Neural progenitor cell (in vitro differentiated cells): Measurements from ENCODE around the gene B3GALT5. TPM values are rescaled to one million over a fixed set of nuclear protein-coding genes. Genes with fewer than 3 reads are reported as not detected.
A peak's percentile ranks its signal among the peaks of the same experiment; 100 is the strongest.

ENCODE experiments used
- DNase-seq: peaks from one replicate; pipeline ENCODE4 v3.0.0-alpha.2; 2016; ENCODE audit warnings: low spot score
- H2AFZ ChIP-seq: fragments of 200-600 bp; sonication (generic); replicated peaks from 2 replicates; pipeline ENCODE4 v1.6.1; 2016; ENCODE audit warnings: antibody characterized with exemption
- H3F3A ChIP-seq: fragments of 200-600 bp; sonication (generic); 2 replicates; pipeline ENCODE4 v1.6.1; 2016; ENCODE audit warnings: antibody characterized with exemption, low read depth
- H3K27ac ChIP-seq: fragments of 200-600 bp; sonication (generic); 2 replicates; pipeline ENCODE4 v1.5.1; 2016; ENCODE audit warnings: mild to moderate bottlenecking
- H3K27me3 ChIP-seq: fragments of 200-600 bp; sonication (generic); 2 replicates; pipeline ENCODE4 v1.6.1; 2016; ENCODE audit warnings: mild to moderate bottlenecking, moderate library complexity
- H3K36me3 ChIP-seq: fragments of 200-600 bp; sonication (generic); 2 replicates; pipeline ENCODE4 v1.5.1; 2016
- H3K4me1 ChIP-seq: fragments of 200-600 bp; sonication (generic); 2 replicates; pipeline ENCODE4 v1.6.1; 2016; ENCODE audit warnings: mixed run types
- H3K4me2 ChIP-seq: fragments of 200-600 bp; sonication (generic); 2 replicates; pipeline ENCODE4 v1.6.1; 2016
- H3K4me3 ChIP-seq: fragments of 200-600 bp; sonication (generic); 2 replicates; pipeline ENCODE4 v1.5.1; 2016
- H3K79me2 ChIP-seq: fragments of 200-600 bp; sonication (generic); 2 replicates; pipeline ENCODE4 v1.6.1; 2016; ENCODE audit warnings: low read depth
- H3K9ac ChIP-seq: fragments of 200-600 bp; sonication (generic); 2 replicates; pipeline ENCODE4 v1.6.1; 2016
- H3K9me3 ChIP-seq: fragments of 200-600 bp; sonication (generic); 2 replicates; pipeline ENCODE4 v1.5.1; 2016; ENCODE audit warnings: low read depth
- H4K20me1 ChIP-seq: fragments of 200-600 bp; sonication (generic); 2 replicates; pipeline ENCODE4 v1.6.1; 2016; ENCODE audit warnings: low read depth
- H3K27ac Mint-ChIP-seq: 3 replicates; pipeline ENCODE4 v1.8.0; 2021; ENCODE audit warnings: mixed read lengths
- H3K27me3 Mint-ChIP-seq: 2 replicates; pipeline ENCODE4 v1.8.0; 2022; ENCODE audit warnings: low read depth, mild to moderate bottlenecking, inconsistent platforms, moderate library complexity, mixed read lengths; ENCODE audit not compliant: insufficient read depth
- H3K36me3 Mint-ChIP-seq: 3 replicates; pipeline ENCODE4 v1.8.0; 2021; ENCODE audit warnings: mixed read lengths
- H3K4me1 Mint-ChIP-seq: 3 replicates; pipeline ENCODE4 v1.8.0; 2021; ENCODE audit warnings: mixed read lengths
- H3K4me3 Mint-ChIP-seq: 3 replicates; pipeline ENCODE4 v1.8.0; 2021; ENCODE audit warnings: mild to moderate bottlenecking, moderate library complexity, mixed read lengths
- H3K9me3 Mint-ChIP-seq: 3 replicates; pipeline ENCODE4 v1.8.0; 2020; ENCODE audit warnings: mixed read lengths
- CTCF ChIP-seq: fragments of 200-600 bp; sonication (generic); IDR thresholded peaks from 2 replicates; pipeline ENCODE4 v1.5.1; 2017; ENCODE audit warnings: antibody characterized with exemption, mild to moderate bottlenecking
- EZH2 ChIP-seq: fragments of 200-600 bp; sonication (generic); IDR thresholded peaks from 2 replicates; pipeline ENCODE4 v1.6.1; 2017; ENCODE audit warnings: antibody characterized with exemption, mild to moderate bottlenecking, moderate library complexity
- EZH2phosphoT487 ChIP-seq: fragments of 200-600 bp; sonication (generic); IDR thresholded peaks from 2 replicates; pipeline ENCODE4 v1.6.1; 2017; ENCODE audit warnings: antibody characterized with exemption
- total RNA-seq: library from RNA; depleted of rRNA; stranded (reverse); fragments of >200 nt; gene quantifications from 2 replicates; pipeline ENCODE4 v1.2.3, GENCODE V29; 2015; ENCODE audit warnings: low replicate concordance

B3GALT5 gene
- total RNA-seq, 1 donor from 2014 or later = 1.3 TPM

GRCh38 chr21:39673163-39673562 lies 60.4 kb downstream of the B3GALT5 start:
- Histone ChIP-seq H3K79me2 (no peaks in the 10 kb centered on the region), H3K4me3 (no peak overlapping the region), H3K36me3 (no peaks in the 10 kb centered on the region), H2AFZ (no peak overlapping the region), H3K9me3 (no peaks in the 10 kb centered on the region), H3F3A (no peaks in the 10 kb centered on the region), H3K27me3 (no peaks in the 10 kb centered on the region), H3K4me2 (no peak overlapping the region), H4K20me1 (no peaks in the 10 kb centered on the region), H3K27ac (no peak overlapping the region), H3K9ac (no peak overlapping the region), H3K4me1 (no peaks in the 10 kb centered on the region)
- DNase-seq = no peak
- Mint-ChIP-seq H3K27me3 (peaks cover 7% of the 10 kb centered on the region), H3K27ac (peak overlapping the region; percentile 26), H3K4me3 (no peak overlapping the region), H3K4me1 (peaks cover 18% of the 10 kb centered on the region), H3K36me3 (no peaks in the 10 kb centered on the region), H3K9me3 (no peaks in the 10 kb centered on the region)
- TF ChIP-seq EZH2 (no peak), EZH2phosphoT487 (no peak), CTCF (no peak)

- Histone ChIP-seq H4K20me1 (no peaks in the 10 kb centered on the region), H3K36me3 (no peaks in the 10 kb centered on the region), H3K79me2 (no peaks in the 10 kb centered on the region), H3K9ac (no peak overlapping the region), H2AFZ (no peak overlapping the region), H3F3A (no peaks in the 10 kb centered on the region), H3K27me3 (no peaks in the 10 kb centered on the region), H3K4me2 (no peak overlapping the region), H3K9me3 (no peaks in the 10 kb centered on the region), H3K27ac (no peak overlapping the region), H3K4me1 (no peaks in the 10 kb centered on the region), H3K4me3 (no peak overlapping the region)
- TF ChIP-seq CTCF (no peak), EZH2 (no peak), EZH2phosphoT487 (no peak)
- H3K27ac Mint-ChIP-seq = peak overlapping the region; percentile 22
- no peaks in the 10 kb centered on the region for H3K36me3 Mint-ChIP-seq
- no peak for DNase-seq
- peaks cover 7% of the 10 kb centered on the region for H3K27me3 Mint-ChIP-seq
- no peaks in the 10 kb centered on the region for H3K9me3 Mint-ChIP-seq
- H3K4me3 Mint-ChIP-seq = no peak overlapping the region
- peaks cover 18% of the 10 kb centered on the region for H3K4me1 Mint-ChIP-seq
Measured at GRCh38 chr21:39673736-39674135, 61.0 kb downstream of the B3GALT5 start.

- Histone ChIP-seq H3K27ac (no peak overlapping the region), H4K20me1 (no peaks in the 10 kb centered on the region), H3K79me2 (no peaks in the 10 kb centered on the region), H3K36me3 (no peaks in the 10 kb centered on the region), H3K27me3 (no peaks in the 10 kb centered on the region), H2AFZ (no peak overlapping the region), H3K4me3 (no peak overlapping the region), H3K9ac (no peak overlapping the region), H3F3A (no peaks in the 10 kb centered on the region), H3K9me3 (no peaks in the 10 kb centered on the region), H3K4me2 (no peak overlapping the region), H3K4me1 (no peaks in the 10 kb centered on the region)
- Mint-ChIP-seq H3K27ac (peak overlapping the region; percentile 82), H3K36me3 (no peaks in the 10 kb centered on the region), H3K9me3 (no peaks in the 10 kb centered on the region), H3K27me3 (peaks cover 7% of the 10 kb centered on the region), H3K4me3 (no peak overlapping the region), H3K4me1 (peaks cover 18% of the 10 kb centered on the region)
- DNase-seq = no peak
- TF ChIP-seq EZH2phosphoT487 = no peak
- no peak for TF ChIP-seq EZH2
- no peak for TF ChIP-seq CTCF
Measured at GRCh38 chr21:39674801-39675200, 62.1 kb downstream of the B3GALT5 start.
